DND-41 (cell line): ENCODE data around the gene KCNK4.
"Not testable (repeated sequence)": the region's sequence is repeated elsewhere in the genome, so short reads cannot be mapped to it uniquely, and the experiment has no call there.

Experiments used
- ATAC-seq: fragments of 200-7000 bp; cut with Tn5 transposase; 3 replicates; pipeline ENCODE4 v1.9.1; 2021; ENCODE audit warnings: low read depth; ENCODE audit not compliant: insufficient read depth
- DNase-seq: peaks from one replicate; pipeline ENCODE4 v3.0.0-alpha.2; 2020
- H2AFZ ChIP-seq: 2 replicates; pipeline ENCODE4 v1.6.0; 2012; ENCODE audit warnings: low read depth, low read length
- H3K27ac ChIP-seq: 2 replicates; pipeline ENCODE4 v1.5.1; 2012; ENCODE audit warnings: low read length, inconsistent platforms
- H3K27me3 ChIP-seq: fragments of 200-600 bp; sonication (generic); 2 replicates; pipeline ENCODE4 v1.6.0; 2012; ENCODE audit warnings: low read length, mild to moderate bottlenecking, inconsistent platforms; ENCODE audit not compliant: insufficient read depth, poor library complexity
- H3K36me3 ChIP-seq: 2 replicates; pipeline ENCODE4 v1.5.1; 2012; ENCODE audit warnings: low read length, inconsistent platforms; ENCODE audit not compliant: insufficient read depth
- H3K4me1 ChIP-seq: 2 replicates; pipeline ENCODE4 v1.5.1; 2012; ENCODE audit warnings: mild to moderate bottlenecking, low read length; ENCODE audit not compliant: insufficient read depth
- H3K4me2 ChIP-seq: 2 replicates; pipeline ENCODE4 v1.6.0; 2012; ENCODE audit warnings: mild to moderate bottlenecking, moderate library complexity, low read length, inconsistent platforms; ENCODE audit not compliant: insufficient read depth
- H3K4me3 ChIP-seq, 2 experiments: fragments of 200-600 bp in 1 of 2; shearing (Covaris generic) in 1 of 2; 2 replicates each; pipeline ENCODE4 v1.5.1; 2012 to 2016; ENCODE audit warnings: inconsistent platforms in 2 of 2, low read length in 2 of 2, mild to moderate bottlenecking in 2 of 2, low read depth in 1 of 2, moderate library complexity in 1 of 2
- H3K79me2 ChIP-seq: 2 replicates; pipeline ENCODE4 v1.6.0; 2012; ENCODE audit warnings: low read length, inconsistent platforms; ENCODE audit not compliant: insufficient read depth
- H3K9ac ChIP-seq: 2 replicates; pipeline ENCODE4 v1.6.0; 2012; ENCODE audit warnings: low read depth, mild to moderate bottlenecking, inconsistent platforms, low read length, moderate library complexity
- H3K9me3 ChIP-seq: 2 replicates; pipeline ENCODE4 v1.5.1; 2012; ENCODE audit warnings: low read length, moderate library complexity, mild to moderate bottlenecking, inconsistent platforms; ENCODE audit not compliant: insufficient read depth, severe bottlenecking
- H4K20me1 ChIP-seq: 2 replicates; pipeline ENCODE4 v1.6.0; 2012; ENCODE audit warnings: low read length; ENCODE audit not compliant: insufficient read depth
- EZH2 ChIP-seq: IDR thresholded peaks from 3 replicates; pipeline ENCODE4 v1.6.1; 2012; ENCODE audit warnings: borderline replicate concordance, low read depth, mild to moderate bottlenecking, moderate library complexity, low read length, inconsistent platforms; ENCODE audit not compliant: severe bottlenecking
- TF ChIP-seq, protein P1 (sequence below): IDR thresholded peaks from 2 replicates; pipeline ENCODE4 v1.5.1; 2012; ENCODE audit warnings: borderline replicate concordance, low read length, moderate library complexity, mild to moderate bottlenecking; ENCODE audit not compliant: poor library complexity, severe bottlenecking; ENCODE audit errors: extremely low read depth

Gene KCNK4

DNA sequence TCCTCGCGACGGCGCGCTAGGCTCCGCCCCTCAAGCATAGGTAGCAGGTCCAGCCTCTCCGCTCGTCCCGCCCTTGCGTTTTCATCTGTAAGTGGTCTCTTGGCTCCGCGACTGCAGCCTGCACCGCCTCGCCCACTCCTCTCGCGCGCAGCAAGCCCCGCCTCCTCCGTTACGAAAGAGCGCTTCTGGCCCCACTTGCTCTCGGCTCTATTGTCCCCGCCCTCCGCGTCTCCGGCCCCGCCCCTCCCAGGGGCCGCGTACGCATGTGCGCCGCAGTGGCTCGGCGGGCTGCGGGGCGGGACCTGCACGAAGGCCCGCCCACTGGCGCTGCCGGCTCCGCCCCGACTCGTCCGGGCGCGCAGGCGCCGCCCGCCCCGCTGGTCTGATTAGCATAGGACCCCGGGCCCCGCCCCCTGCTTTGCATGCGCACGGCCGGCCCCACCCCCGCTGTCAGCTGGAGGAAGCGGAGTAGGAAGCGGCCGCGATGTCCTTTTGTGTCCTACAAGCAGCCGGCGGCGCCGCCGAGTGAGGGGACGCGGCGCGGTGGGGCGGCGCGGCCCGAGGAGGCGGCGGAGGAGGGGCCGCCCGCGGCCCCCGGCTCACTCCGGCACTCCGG, 14.1 kb downstream of the KCNK4 start, which contains the start of gene ESRRA:
Gene ESRRA (plus strand): TSS at position 450 of the 616 bp plus-strand sequence. CDS start 1,656 bp downstream, outside the sequence.
- H3K4me2 ChIP-seq: peak within 1 kb of the TSS; percentile 93
- ATAC-seq (peak; percentile 81), DNase-seq (peak; percentile 99)
- no peaks in the 10 kb centered on the region for H3K9me3 ChIP-seq
- H3K79me2 ChIP-seq: peaks cover 34% of the 10 kb centered on the region
- H3K36me3 ChIP-seq: peaks cover 14% of the 10 kb centered on the region
- TF ChIP-seq, protein P1, sequence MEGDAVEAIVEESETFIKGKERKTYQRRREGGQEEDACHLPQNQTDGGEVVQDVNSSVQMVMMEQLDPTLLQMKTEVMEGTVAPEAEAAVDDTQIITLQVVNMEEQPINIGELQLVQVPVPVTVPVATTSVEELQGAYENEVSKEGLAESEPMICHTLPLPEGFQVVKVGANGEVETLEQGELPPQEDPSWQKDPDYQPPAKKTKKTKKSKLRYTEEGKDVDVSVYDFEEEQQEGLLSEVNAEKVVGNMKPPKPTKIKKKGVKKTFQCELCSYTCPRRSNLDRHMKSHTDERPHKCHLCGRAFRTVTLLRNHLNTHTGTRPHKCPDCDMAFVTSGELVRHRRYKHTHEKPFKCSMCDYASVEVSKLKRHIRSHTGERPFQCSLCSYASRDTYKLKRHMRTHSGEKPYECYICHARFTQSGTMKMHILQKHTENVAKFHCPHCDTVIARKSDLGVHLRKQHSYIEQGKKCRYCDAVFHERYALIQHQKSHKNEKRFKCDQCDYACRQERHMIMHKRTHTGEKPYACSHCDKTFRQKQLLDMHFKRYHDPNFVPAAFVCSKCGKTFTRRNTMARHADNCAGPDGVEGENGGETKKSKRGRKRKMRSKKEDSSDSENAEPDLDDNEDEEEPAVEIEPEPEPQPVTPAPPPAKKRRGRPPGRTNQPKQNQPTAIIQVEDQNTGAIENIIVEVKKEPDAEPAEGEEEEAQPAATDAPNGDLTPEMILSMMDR: no peak
- TF ChIP-seq EZH2: no peak
- H3K27me3 ChIP-seq: no peaks in the 10 kb centered on the region
- H2AFZ ChIP-seq: peak within 1 kb of the TSS; percentile 89
- H3K4me3 ChIP-seq: peak within 1 kb of the TSS; percentile 76 to 78
- H4K20me1 ChIP-seq: peaks cover 23% of the 10 kb centered on the region
- H3K27ac ChIP-seq: peak within 1 kb of the TSS; percentile 95
- peak within 1 kb of the TSS; percentile 84 for H3K9ac ChIP-seq
- H3K4me1 ChIP-seq: peaks cover 43% of the 10 kb centered on the region

GRCh38 chr11:64305691-64306562, 14.8 kb downstream of the KCNK4 start:
- peaks cover 38% of the 10 kb centered on the region for H3K4me1 ChIP-seq
- H2AFZ ChIP-seq: peak overlapping the region; percentile 70
- DNase-seq (peak; percentile 85), ATAC-seq (peak; percentile 41)
- no peaks in the 10 kb centered on the region for H3K27me3 ChIP-seq
- H3K9ac ChIP-seq: peak overlapping the region; percentile 64
- H3K4me3 ChIP-seq: peak overlapping the region; percentile 75 to 76
- peak overlapping the region; percentile 91 for H3K4me2 ChIP-seq
- H3K36me3 ChIP-seq: peaks cover 17% of the 10 kb centered on the region
- H3K27ac ChIP-seq: peak overlapping the region; percentile 66
- peaks cover 22% of the 10 kb centered on the region for H4K20me1 ChIP-seq
- H3K79me2 ChIP-seq: peaks cover 37% of the 10 kb centered on the region
- TF ChIP-seq EZH2: no peak
- TF ChIP-seq, protein P1: peak; percentile 66
- H3K9me3 ChIP-seq: no peaks in the 10 kb centered on the region

- H3K27ac ChIP-seq: peak overlapping the region; percentile 66
- peaks cover 19% of the 10 kb centered on the region for H3K36me3 ChIP-seq
- peak overlapping the region; percentile 64 for H3K9ac ChIP-seq
- ATAC-seq: no peak
- H3K4me1 ChIP-seq: peaks cover 34% of the 10 kb centered on the region
- no peak for TF ChIP-seq EZH2
- H3K4me3 ChIP-seq: peak overlapping the region; percentile 75 to 76
- peak overlapping the region; percentile 70 for H2AFZ ChIP-seq
- no peaks in the 10 kb centered on the region for H3K27me3 ChIP-seq
- no peaks in the 10 kb centered on the region for H3K9me3 ChIP-seq
- no peak for DNase-seq
- H3K4me2 ChIP-seq: peak overlapping the region; percentile 91
- H3K79me2 ChIP-seq: peaks cover 41% of the 10 kb centered on the region
- H4K20me1 ChIP-seq: peaks cover 24% of the 10 kb centered on the region
These were observed 15.4 kb downstream of the KCNK4 start for GRCh38 chr11:64306563-64306875.

GRCh38 chr11:64306876-64307622, 15.9 kb downstream of the KCNK4 start:
- ATAC-seq (no peak), DNase-seq (no peak)
- peaks cover 41% of the 10 kb centered on the region for H3K79me2 ChIP-seq
- peak overlapping the region; percentile 75 to 76; a peak in 3 of 4 replicates for H3K4me3 ChIP-seq
- peak overlapping the region; percentile 91 for H3K4me2 ChIP-seq
- H3K9me3 ChIP-seq: no peaks in the 10 kb centered on the region
- H3K27me3 ChIP-seq: no peaks in the 10 kb centered on the region
- no peak overlapping the region for H2AFZ ChIP-seq
- TF ChIP-seq EZH2: no peak
- TF ChIP-seq, protein P1: no peak
- H3K4me1 ChIP-seq: peaks cover 34% of the 10 kb centered on the region
- H3K9ac ChIP-seq: peak overlapping the region; percentile 64
- peak overlapping the region; percentile 66 for H3K27ac ChIP-seq
- peaks cover 19% of the 10 kb centered on the region for H3K36me3 ChIP-seq
- H4K20me1 ChIP-seq: peaks cover 24% of the 10 kb centered on the region

DNA sequence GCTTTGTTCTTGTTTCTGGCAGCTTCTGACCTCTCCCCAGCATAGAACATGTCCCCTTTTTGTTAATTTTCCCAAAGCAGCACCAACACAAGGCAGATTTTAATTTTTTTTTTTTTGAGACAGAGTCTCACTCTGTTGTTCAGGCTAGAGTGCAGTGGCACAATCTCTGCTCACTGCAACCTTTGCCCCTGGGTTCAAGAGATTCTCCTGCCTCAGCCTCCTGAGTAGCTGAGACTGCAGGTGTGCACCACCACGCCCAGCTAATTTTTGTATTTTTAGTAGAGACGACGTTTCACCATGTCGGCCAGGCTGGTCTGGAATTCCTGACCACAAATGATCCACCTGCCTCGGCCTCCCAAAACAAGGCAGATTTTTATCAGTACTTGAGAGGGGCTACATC, 16.7 kb downstream of the KCNK4 start:
- not testable (repeated sequence) for H3K27me3 ChIP-seq, H3K27ac ChIP-seq, DNase-seq, H3K4me3 ChIP-seq, H2AFZ ChIP-seq, ATAC-seq, H3K9me3 ChIP-seq
- peaks cover 41% of the 10 kb centered on the region for H3K79me2 ChIP-seq
- peak overlapping the region; percentile 91; the same call in 1 of the 2 replicates for H3K4me2 ChIP-seq
- H3K4me1 ChIP-seq: peaks cover 34% of the 10 kb centered on the region
- H4K20me1 ChIP-seq: peaks cover 29% of the 10 kb centered on the region
- H3K9ac ChIP-seq: peak overlapping the region; percentile 64; the same call in 1 of the 2 replicates
- H3K36me3 ChIP-seq: peaks cover 23% of the 10 kb centered on the region
